ENCODE measurements around the gene CERS6. TPM values are rescaled to one million over a fixed set of nuclear protein-coding genes. Genes with fewer than 3 reads are reported as not detected.
A peak's percentile ranks its signal among the peaks of the same experiment; 100 is the strongest.
"Not testable (repeated sequence)": the region's sequence is repeated elsewhere in the genome, so short reads cannot be mapped to it uniquely, and the experiment has no call there.

The CERS6 gene
- total RNA-seq, 4 donors from 2014 or later, result 17.6 to 31.1 (median 24.1) TPM

DNA sequence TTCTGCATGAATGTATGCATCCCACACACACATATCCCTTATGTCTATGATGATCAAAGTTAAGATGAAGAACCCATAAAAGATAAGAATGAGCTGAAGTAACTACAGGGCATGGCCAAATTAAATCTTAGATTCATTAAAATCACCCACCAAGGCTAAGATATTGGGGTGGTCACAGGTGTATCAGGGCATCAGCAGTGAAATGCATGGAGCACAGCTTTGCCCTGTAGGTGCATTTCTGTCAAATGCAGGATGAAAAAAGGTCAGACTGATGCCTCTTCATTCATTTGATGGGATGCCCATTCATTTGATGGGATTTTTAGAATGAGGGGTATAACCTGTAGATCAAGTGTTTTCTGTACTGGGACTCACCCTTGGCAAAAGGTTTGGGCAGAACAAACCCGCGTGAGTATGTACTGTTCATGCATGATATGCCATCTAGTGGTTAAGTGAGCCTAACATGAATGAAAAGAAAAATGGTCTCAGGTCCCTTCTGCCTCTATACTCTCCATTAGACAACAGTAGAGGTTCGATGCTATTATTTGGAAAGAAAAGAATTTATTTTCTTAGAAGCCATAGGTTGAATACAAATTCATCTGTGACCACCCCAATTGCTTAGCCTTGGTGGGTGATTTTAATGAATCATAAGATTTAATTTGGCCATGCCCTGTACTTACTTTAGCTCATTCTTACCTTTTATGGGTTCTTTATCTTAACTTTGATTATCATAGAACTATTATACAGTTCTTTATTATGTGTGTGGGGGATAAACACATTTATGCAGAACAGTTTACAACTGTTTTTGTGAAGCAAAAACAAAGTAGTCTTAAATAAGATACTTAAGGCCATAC, 303.1 kb downstream of the CERS6 start:
- Histone ChIP-seq H3K36me3 (peaks cover 0 to 17% (median 0%) of the 10 kb centered on the region in 3 donors), H3K27ac (no peak overlapping the region), H3K9me3 (no peaks in the 10 kb centered on the region), H3K27me3 (no peaks in the 10 kb centered on the region), H3K4me1 (no peaks in the 10 kb centered on the region), H3K4me3 (no peak overlapping the region)
- 12 to 16% methylated on average over 3 of the region's 3 CpGs for WGBS, 2 donors
- no peak for DNase-seq
- TF ChIP-seq POLR2A (IDR thresholded peaks at IDR 0.05), result no peak
- TF ChIP-seq, protein P1, sequence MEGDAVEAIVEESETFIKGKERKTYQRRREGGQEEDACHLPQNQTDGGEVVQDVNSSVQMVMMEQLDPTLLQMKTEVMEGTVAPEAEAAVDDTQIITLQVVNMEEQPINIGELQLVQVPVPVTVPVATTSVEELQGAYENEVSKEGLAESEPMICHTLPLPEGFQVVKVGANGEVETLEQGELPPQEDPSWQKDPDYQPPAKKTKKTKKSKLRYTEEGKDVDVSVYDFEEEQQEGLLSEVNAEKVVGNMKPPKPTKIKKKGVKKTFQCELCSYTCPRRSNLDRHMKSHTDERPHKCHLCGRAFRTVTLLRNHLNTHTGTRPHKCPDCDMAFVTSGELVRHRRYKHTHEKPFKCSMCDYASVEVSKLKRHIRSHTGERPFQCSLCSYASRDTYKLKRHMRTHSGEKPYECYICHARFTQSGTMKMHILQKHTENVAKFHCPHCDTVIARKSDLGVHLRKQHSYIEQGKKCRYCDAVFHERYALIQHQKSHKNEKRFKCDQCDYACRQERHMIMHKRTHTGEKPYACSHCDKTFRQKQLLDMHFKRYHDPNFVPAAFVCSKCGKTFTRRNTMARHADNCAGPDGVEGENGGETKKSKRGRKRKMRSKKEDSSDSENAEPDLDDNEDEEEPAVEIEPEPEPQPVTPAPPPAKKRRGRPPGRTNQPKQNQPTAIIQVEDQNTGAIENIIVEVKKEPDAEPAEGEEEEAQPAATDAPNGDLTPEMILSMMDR (IDR thresholded peaks at IDR 0.05), result peak in 5 of 6 experiments; percentile 46 to 72 (median 57)
- intact Hi-C loops (cut with DNase I), result no loop called here

DNA sequence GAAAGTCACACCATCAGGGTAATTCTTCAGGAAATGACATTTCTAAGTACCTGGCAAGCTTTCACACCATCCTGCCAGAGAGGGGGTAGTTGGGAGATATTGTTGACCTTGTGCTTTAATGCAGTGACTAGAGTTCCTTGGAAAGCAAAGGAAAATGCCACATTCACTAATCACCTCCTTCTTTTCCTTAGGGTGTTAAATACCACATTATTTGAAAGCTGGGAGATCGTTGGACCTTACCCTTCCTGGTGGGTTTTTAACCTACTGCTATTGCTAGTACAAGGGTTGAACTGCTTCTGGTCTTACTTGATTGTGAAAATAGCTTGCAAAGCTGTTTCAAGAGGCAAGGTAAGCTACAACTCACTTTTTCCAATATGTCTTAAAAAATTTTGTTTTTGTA, 309.3 kb downstream of the CERS6 start:
- TF ChIP-seq, protein P1 (IDR thresholded peaks at IDR 0.05), result no peak
- TF ChIP-seq POLR2A (IDR thresholded peaks at IDR 0.05), result no peak
- Histone ChIP-seq H3K4me1 (peaks cover 0 to 10% (median 3%) of the 10 kb centered on the region in 3 donors), H3K9me3 (no peaks in the 10 kb centered on the region), H3K27ac (no peak overlapping the region), H3K27me3 (no peaks in the 10 kb centered on the region), H3K4me3 (no peak overlapping the region), H3K36me3 (peaks cover 0 to 17% (median 0%) of the 10 kb centered on the region in 3 donors)
- intact Hi-C loops (cut with DNase I), result no loop called here
- DNase-seq, result no peak
- 67 to 82% methylated on average over 1 of the region's 1 CpG for WGBS, 2 donors

DNA sequence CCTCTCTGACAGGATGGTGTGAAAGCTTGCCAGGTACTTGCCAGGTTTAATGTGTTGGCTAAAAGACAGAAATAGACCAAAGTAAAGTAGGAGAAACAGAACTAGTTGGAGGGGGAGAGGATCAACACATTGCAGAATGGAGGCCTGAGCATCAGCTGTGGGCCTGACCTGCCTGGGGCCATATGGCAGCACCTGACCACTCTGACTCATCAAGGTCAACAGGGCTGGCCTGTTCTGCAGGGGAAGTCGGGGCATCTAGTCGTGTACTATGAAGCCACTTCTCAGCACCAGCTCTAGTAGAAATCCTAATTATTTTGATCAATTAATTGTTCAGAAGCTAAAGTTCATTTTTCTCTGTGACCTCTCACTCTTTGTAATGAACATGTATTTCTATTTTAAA, 310.5 kb downstream of the CERS6 start:
- Histone ChIP-seq H3K27ac (no peak overlapping the region), H3K9me3 (no peaks in the 10 kb centered on the region), H3K4me3 (no peak overlapping the region), H3K27me3 (no peaks in the 10 kb centered on the region), H3K4me1 (peaks cover 0 to 10% (median 3%) of the 10 kb centered on the region in 3 donors), H3K36me3 (peaks cover 0 to 20% (median 0%) of the 10 kb centered on the region in 3 donors)
- intact Hi-C loops (cut with DNase I), result no loop called here
- 16 to 28% methylated on average over 2 of the region's 2 CpGs for WGBS, 2 donors
- TF ChIP-seq POLR2A (IDR thresholded peaks at IDR 0.05), result no peak
- TF ChIP-seq, protein P1 (IDR thresholded peaks at IDR 0.05), result no peak
- DNase-seq, result no peak

DNA sequence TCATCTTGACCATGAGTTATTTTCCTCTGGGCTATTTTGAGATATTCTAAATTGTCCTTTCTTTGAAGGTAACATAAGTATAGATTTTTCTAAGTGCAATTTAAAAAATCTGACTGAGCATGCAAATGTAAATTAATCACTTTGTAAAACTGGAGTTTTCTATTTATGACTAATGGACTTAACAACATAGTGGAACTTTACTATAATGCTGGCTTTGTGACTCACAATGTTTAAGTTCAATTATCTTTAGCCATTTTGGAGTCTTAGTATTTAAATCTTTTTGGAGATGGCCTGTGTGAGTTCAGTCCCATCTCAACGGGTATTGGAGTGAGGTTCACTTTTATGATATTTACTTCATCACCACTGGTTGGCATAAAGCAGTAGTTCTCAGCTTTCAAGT, 311.2 kb downstream of the CERS6 start:
- Histone ChIP-seq H3K9me3 (no peaks in the 10 kb centered on the region), H3K4me1 (peaks cover 0 to 10% (median 3%) of the 10 kb centered on the region in 3 donors), H3K27ac (no peak overlapping the region), H3K27me3 (no peaks in the 10 kb centered on the region), H3K36me3 (peaks cover 0 to 20% (median 0%) of the 10 kb centered on the region in 3 donors), H3K4me3 (no peak overlapping the region)
- WGBS, 2 donors, result 25 to 29% methylated on average over 1 of the region's 1 CpG
- no peak for DNase-seq
- intact Hi-C loops (cut with DNase I), result no loop called here
- TF ChIP-seq POLR2A (IDR thresholded peaks at IDR 0.05), result no peak
- TF ChIP-seq, protein P1 (IDR thresholded peaks at IDR 0.05), result no peak

DNA sequence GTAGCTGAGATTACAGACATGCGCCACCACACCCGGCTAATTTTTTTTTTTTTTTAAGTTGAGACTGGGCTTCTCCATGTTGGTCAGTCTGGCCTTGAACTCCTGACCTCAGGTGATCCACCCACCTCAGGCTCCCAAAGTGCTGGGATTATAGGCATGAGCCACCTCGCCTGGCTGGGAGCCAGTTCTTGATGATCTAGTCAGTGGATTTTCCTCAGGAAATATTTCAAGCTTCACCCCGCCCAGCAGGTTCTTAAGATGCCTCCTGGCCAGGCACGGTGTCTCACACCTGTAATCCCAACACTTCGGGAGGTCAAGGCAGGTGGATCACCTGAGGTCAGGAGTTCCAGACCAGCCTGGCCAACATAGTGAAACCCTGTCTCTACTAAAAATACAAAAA, 312.3 kb downstream of the CERS6 start:
- DNase-seq; intact Hi-C loops (cut with DNase I); H3K4me3 ChIP-seq; H3K27me3 ChIP-seq; H3K27ac ChIP-seq; H3K9me3 ChIP-seq: not testable (repeated sequence)
- H3K4me1 ChIP-seq, result peaks cover 0 to 10% (median 3%) of the 10 kb centered on the region in 3 donors
- whole genome bisulfite sequencing, 2 donors, result 56 to 92% methylated on average over 5 to 6 of the region's 6 CpGs
- peaks cover 0 to 20% (median 0%) of the 10 kb centered on the region in 3 donors for H3K36me3 ChIP-seq

Data from esophagus squamous epithelium (tissue), 5 donors.